HG03095 (cell line): ENCODE results near the gene ANK3.

Experiments used
- ATAC-seq: cut with Tn5 transposase; IDR thresholded peaks from one replicate; pipeline ENCODE4 v1.9.1; 2021; ENCODE audit warnings: moderate library complexity; ENCODE audit not compliant: unreplicated experiment

ANK3 gene

DNA sequence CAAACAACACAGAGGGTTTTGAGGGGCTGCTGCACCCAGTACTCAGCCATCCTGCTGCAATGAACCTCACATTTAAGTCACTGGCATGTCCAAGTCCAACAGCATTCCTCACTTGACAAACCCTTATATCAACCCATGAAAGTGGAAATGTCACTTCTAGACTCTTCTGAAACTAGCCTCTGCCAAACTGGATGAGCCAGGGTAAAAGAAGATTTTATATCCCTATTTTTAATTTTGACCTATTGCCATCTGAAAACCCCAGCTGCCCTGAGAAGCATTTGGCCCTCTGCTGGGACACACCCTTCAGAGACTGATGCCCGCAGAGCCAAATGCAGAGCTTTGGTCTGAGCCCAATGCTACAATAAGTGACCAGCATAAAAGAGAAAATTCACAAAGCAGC lies 201.1 kb downstream of the ANK3 start:
- no peak for ATAC-seq

DNA sequence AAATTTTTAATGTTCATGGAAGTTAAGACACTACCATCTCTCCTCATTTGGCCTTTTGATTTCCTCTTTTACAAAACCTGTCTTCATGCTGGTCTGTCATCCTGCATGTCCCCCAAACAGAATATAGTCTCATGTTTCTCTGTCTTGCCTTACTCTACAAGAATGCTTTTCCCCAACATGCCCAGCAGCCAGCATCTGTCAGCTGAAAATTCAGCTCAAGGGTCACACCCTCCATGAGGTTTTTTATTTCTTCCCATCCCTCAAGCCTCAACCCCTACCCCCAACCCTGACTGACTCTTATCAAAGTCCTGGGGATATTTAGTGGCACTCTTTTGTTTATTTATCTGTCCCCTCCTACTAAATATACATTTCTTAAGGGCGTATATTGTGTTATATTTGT lies 202.0 kb downstream of the ANK3 start:
- no peak for ATAC-seq

DNA sequence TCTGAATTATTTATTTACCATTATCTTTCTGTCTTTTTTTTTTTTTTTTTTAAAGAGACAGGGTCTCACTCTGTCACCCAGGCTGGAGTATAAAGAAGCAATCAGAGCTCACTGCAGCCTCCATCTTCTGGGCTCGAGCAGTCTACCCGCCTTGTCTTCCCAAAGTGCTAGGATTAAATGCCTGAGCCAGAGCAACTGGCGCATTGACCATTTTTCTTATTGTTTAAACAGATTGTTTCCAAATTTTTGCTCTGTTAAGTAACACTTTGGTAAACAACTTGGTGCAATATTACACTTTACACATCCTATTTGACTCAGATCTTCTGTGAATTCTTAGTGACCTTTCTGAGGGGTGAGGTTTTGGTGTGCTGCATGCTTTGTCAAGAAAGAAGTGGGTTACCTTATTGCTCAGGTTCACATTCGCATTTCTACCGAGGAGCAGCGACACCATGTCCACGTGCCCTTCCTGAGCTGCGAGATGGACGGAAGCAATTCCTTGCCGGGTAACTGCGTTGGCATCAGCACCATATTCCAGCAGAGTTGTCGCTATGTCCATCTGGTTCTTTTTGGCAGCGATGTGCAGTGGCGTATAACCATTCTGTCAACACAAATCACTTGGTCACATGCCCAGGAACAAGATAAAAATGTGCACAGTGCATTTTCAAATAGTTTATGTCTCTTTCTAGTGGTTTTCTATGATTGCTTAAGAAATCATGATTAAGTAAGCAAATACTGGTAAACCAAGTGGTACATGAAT lies 203.2 kb downstream of the ANK3 start:
- ATAC-seq: no peak

DNA sequence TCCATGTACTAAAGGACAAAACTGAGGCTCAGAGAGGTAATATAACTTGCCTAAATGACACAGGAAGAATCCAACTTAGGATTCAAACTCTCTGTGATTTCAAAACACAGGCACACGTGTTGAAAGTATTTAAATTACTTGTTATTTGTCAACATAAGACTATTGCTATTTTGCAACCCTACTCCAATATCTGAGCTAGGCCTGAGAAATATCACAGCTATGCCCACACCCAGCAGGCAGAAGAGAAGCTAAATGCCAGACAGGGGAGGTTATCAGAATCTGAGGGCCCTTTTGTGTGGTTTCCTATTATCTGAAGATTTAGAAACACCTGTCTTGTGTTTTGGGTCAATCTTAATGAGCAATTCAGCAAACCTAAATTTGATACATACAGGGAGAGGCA lies 204.3 kb downstream of the ANK3 start:
- no peak for ATAC-seq

DNA sequence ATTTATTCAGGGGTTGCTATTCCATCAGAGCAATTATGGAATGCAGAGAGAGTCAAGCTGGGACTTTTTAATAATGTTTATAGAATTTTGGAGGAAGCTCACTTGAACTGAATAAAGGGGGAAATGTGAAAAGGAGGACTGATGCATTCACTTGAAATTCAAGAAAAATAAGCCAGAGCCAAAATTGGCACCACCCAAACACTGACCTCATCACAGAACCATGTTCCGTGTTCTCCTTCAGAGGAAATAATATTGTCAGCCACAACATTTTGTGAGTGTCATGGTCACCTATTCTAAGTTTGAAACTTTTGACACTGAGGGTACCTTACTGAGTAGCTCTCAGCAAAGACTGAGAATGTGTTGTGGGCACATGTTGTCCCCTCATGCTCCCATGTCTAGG lies 207.0 kb downstream of the ANK3 start:
- no peak for ATAC-seq

DNA sequence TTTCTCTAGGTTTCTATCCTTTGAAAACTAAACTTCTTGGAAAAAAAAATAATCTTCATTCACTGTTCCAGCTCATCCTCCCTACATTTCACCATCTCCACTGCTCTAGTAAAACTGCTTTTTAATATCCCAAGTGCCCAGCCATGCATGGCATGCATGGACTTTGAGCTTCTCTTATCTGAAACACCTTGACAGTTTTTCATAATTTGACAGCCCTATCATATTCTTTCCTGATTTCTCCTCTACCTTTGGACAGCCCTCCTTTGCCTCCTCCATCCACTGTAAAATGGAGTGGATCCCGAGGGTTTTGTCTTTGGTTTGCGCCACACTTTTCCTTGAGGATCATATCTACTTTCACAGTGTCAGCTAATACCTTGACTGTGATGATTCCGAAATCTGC lies 212.8 kb downstream of the ANK3 start:
- no peak for ATAC-seq

DNA sequence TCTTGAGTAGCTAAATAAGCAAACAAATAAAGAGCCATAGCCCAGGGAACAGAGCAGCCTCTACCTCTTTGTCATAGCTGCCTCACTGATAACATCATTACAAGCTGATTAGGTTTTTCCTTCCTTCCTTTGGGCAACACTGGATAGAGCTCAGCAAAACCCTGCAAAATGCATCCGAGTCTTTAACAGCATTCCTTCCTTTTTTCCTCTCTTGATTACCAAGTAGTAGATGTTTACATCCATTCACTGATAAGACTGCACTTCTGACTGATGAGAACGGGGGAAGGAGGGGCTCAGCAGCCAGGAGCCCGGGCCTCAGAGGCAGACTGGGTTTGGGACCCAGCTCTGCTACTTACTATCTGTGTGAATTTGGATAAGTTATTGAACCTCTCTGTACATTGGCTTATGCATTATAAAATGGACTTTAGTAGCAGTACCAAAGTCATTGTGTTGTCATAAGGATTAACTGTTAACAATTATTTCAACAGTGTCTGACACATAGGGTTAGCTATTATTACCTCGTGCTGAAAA lies 214.2 kb downstream of the ANK3 start:
- no peak for ATAC-seq

DNA sequence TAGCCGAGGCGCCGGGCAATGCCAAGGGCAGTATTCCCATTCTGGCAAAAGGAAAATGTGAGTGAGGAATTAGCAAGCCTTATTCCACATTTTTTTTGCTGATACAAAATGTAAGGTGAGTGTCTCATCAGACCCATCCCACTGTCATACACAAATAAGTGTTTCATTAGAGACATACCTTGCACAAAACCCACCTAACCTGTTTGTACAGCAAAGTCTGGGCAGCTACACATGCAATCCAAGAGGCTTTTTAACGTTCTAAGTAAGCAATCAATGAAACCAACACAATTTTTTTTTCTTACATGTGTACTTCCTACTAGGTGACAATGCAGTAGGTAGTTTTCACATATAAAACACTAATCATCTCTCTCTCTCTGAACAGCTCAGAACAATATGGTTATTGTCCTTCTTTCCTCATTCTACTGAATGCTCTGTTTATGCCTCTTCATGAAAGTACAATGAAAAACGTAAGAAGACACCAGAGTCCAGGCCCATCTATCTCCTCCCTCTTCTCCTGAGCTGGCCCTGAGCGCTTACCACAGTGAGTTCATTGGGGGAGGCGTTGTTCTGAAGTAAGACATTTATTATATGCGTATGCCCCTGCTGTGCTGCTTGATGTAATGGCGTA lies 217.2 kb downstream of the ANK3 start:
- ATAC-seq: no peak

DNA sequence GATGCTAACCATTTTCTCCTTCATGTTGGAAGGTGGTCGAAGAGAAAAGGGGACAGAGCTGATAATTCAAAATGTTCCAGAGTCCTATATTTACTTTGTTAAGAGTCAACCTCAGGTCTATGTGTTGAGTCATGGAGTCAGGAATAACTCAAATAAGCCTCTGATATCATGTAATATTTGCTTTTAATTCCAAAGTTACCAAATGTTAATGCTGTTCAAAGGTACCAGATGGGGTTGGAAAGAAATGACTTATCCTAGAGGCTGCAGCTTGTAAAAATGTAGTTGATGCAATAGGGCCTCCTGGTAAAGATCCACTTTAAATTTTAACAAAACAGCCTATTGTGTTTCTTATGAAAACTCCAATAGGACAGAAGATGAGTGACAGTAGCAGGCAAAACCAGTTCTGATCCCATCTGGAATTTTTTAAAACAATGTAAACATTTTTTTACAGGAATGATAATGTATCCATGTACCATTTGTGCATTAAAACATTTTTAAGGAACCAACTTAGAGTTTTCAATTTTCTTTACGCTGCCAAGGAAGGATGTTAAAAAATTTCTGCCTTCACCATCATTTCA lies 218.2 kb downstream of the ANK3 start:
- no peak for ATAC-seq

DNA sequence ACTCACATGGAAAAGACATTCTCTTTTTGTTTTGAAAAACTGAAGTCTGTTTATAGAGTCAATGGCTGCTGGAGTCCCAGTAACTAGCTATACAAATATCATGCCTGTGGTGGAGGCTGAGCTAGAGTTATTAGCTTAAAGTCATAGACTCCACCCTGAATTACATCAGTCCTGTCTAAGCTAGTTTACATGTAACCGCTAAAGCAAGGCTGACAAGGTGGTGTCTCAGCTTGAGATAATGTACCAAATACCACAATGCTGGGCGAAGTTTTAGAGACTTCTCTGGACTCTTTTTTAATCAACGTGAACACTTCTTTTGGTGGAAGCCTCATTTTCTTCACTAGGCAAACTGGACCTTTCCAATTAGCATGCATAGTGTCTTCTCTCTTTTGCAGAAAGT lies 219.4 kb downstream of the ANK3 start:
- ATAC-seq: no peak

DNA sequence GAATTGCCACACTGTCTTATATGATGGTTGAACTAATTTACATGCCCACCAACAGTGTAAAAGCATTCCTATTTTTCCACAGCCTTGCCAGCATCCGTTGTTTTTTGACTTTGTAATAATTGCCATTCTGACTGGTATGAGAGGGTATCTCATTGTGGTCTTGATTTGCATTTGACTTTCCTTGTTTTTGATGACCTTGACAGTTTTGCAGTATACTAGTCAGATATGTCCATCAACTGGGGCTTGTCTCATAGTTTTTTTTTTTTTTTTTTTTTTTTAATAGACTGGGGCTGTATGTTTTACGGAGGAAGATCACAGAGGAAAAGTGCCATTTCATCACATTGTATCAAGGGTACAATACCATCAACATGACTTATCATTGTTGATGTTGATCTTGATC lies 220.6 kb downstream of the ANK3 start:
- ATAC-seq: no peak

DNA sequence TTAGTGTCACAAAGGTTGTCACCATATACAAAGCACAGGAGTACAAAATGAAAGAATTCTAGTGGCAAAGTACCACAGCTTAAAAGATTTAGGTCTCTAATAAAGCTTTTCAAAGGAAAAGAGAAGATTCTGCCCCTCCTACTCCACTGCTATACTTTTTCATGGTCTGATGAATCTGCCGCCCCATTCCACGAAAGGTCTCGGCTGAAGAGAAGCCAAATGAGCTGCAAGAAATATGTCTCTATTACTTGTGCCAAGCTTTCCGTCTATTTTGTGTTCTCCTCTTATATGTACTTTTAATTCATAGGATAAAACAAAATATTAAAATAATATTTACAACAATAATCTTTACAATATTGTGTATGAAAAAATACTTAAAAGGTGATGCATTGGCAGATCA lies 222.6 kb downstream of the ANK3 start:
- ATAC-seq: no peak

DNA sequence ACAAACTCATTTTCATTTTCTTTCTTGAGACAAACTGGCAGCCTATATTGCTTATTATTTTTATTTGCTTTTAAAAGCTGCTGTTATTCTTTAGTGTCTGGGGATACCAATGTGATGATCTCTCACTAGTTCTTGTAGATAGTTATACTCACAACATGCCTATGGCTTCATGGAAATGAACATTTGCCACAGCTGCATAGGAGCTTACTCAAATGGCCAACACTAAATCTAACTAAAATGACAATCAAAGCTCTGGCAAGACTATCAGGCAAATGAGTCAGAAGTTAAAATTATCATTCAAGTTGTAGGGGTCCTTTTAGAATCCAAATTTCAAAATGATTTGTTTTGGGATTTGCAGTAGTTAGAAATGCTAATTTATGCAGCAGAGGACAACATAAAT lies 225.9 kb downstream of the ANK3 start:
- ATAC-seq: no peak

DNA sequence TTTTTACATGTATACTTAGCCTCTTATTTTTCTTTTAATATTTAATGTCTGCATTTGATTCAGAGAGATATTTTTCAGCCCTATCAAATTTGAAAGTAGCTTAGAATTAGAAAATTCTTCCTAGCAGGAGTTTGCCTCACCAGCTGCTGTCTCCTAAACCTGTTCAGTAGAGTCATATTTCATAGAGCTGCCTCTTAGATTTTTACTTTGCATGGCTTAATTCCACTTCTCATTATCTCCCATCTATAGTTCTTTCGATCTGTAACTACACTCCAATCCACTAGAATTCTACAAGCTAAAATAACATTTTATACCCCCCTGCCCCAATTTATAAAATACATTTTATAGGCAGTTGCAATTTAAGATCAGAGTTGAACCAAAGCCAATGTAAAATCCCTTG lies 227.0 kb downstream of the ANK3 start:
- ATAC-seq: no peak

DNA sequence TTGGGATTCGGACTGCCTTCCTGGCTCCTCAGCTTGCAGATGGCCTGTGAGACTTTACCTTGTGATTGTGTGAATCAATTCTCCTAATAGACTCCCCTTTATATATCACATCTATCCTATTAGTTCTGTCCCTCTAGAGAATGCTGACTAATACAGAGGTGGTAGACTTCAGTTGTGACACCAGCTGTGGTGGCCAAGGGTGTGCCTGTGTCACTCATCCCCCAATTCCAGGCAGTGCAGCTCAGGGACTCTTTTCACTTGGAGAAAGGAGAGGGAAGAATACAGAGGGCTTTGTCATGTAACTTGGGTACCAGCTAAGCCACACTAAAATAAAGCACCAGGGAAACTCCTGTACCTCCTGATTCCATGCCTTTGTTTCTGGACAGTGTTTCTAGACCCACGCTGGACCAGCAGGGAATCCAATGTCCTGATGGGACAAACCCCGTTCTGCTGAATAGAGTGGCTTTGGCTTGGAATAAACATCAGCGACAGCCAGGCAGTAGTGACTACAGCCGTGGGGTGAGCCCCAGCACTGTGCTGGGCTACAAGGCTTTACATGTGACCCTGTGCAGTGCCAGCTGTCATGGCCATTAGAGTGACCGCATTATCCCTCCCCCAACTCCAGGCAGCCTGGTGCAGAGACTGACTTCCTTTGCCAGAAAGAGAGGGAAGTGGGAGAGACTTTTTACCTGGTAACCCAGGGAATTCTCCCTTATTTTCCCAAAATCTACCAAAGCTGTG lies 233.6 kb downstream of the ANK3 start:
- ATAC-seq: no peak

DNA sequence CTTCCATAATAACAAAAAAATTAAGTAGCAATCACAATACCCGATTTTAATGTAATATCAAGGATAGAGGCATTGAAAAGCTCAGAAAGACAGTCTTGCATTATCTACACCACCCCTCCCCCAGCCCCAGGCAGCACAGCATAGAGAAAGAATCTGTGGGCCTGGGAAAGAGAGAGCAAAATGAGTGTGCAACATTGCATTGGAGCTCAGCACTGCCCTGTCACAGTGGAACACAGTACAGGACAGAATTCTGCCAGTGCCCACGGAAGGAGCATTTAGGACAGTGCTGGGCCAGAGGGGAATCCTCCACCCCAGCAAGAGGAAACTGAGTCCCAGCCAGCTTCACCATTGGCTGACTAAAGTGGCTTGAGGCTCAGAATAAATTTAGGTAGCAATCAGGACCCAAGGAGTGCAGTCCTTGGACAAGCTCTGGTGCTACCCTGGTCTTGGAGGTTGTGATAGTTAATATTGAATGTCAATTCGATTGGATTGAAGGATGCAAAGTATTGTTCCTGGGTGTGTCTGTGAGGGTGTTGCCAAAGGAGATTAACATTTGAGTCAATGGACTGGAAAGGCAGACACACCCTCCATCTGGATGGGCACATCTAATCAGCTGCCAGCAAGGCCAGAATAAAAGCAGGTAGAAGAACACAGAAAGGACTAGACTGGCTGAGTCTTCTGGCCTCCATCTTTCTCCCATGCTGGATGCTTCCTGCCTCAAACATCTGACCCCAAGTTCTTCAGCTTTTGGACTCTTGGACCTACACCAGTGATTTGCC lies 234.4 kb downstream of the ANK3 start:
- ATAC-seq: no peak

DNA sequence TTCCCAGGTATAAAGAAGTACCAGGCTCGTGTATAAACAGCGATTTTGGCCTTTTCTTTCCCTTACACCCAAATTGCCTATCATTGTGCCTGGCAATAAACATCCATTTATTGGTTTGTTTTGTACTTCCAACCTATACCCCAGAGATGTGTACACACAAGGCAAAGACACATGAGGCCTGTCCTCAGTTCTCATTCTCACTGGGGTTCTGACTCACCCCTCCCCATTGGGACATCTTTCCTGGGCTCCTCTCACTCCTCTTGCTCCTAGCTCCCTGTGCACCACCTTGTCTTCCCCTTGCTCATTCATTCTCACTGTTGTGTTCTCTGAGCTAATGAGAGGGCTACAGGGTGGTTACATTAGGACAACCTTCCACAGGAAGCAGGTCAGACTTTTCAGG lies 240.7 kb downstream of the ANK3 start:
- ATAC-seq: no peak

DNA sequence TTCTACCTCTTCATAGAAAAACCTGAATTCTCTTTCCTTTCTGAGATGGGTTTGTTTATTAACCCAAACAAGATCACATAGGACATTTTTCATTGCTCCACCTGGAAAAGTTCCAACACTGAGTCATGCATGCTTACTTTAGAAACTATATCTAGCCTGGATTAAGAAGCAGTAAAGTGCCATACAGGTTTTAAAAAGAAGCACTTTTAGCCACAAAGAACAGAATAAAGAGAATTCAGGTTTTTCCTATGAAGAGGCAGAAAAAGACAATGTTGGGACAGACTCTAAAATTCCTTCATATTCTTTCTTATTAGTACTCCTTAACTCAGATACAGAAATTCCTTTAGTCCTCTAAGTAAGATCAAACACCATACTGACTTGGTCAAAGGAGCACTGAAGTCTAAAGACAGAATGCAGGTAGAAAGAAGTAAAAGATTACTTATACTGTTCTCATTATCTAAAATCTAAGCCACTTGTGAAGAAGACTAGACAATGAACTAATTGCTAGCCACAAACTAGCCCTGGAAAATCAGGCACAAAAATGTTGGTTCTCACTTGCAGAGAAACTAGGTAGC lies 241.3 kb downstream of the ANK3 start:
- ATAC-seq: no peak

DNA sequence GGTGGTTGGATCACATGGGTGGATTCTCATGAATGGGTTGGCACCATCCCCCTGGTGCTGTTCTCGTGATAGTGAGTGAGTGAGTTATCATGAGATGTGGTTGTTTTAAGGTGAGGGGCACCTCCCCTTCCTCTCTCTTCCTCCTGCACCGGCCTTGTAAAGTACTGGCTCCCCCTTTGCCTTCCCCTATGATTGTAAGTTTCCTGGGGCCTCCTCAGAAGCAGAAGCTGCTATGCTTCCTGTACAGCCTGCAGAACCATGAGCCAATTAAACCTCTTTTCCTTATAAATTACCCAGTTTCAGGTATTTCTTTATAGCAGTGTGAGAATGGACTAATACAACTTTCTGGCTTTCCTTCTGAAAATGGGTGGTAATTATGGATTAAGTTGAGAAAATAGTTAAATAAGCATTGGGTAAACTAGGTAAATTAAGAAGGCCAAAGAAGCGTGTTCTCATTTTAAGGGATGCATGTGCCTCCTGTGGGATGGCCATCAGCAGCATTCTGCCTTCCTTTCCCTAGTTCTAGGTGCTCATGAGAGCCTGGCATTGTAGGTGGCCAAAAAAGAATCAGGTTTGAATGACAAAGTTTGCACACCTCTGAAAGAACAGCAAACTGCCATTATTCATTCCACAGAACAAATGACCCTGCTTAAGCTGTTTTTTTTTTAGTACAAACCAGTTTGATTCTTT lies 242.0 kb downstream of the ANK3 start:
- no peak for ATAC-seq

DNA sequence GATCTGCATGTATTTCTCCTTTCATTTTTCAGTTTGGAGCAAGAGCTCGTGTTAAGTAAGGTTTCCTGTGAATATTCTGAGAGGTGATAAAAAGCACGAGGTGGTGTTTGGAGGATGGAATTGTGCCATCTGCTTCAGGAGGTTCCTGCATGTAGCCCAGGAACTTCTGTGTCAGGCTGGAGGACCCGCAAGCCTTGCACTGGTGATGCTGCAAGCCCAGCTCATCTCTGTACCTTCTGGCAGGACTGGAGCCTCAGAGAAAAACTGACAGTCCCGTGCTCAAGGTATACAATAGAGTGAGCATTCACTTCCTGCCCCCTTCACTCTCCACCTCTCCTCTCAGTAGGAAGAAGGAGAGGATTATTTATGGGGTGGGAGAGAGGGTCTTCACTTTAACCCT lies 242.7 kb downstream of the ANK3 start:
- ATAC-seq: no peak
